Measurements from ENCODE around the gene SYN1.
A peak's percentile ranks its signal among the peaks of the same experiment; 100 is the strongest.

Gene SYN1

GRCh38 chrX:47571215-47571614 is 48.4 kb downstream of the SYN1 start:
- DNase-seq = no peak

GRCh38 chrX:47570794-47571193 is 48.9 kb downstream of the SYN1 start:
- DNase-seq = no peak

GRCh38 chrX:47568656-47569295 is 50.9 kb downstream of the SYN1 start:
- DNase-seq = no peak

DNA sequence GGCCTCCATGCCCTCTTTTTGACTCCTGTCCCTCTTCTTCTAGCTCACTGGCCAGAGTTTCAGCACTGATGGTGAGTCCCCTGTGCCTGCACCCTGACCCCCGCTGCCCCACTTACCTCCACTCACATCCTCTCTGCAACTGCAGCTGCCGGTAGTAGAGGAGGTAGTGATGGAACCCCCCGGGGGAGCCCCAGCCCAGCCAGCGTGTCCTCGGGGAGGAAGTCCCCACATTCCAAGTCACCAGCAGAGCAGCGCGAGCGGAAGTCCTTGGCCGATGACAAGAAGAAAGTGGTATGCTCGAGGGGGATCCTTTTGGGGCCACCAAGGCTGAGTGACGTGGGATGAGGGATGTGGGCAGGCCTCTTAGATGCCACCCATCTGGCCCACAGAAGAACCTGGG is 52.8 kb downstream of the SYN1 start:
- DNase-seq = no peak

DNA sequence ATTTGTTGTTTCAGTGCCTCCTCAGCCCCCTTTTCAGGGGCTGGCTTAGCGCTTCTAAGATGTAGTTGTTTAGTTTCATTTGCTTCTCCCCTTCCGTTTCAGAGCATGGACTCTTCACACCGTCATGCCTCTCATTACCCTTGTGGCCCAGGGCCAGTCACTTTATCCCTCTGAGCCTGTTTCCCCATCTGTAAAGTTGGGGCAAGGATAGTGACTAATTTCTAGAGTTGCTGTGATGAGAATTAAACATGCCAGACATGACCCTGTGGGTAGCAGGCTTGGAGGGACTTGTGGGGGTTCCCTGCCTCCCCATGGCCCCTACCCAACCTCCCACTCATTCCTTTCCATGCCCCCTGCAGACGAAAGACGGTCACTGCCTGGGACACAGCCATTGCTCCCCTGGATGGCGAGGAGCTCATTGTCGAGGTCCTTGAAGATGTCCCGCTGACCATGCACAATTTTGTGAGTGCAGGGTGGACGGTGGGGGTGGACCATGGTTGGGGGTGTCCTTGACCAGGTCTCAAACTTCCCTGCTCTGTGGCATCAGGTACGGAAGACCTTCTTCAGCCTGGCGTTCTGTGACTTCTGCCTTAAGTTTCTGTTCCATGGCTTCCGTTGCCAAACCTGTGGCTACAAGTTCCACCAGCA is 55.1 kb downstream of the SYN1 start:
- DNase-seq = no peak

DNA sequence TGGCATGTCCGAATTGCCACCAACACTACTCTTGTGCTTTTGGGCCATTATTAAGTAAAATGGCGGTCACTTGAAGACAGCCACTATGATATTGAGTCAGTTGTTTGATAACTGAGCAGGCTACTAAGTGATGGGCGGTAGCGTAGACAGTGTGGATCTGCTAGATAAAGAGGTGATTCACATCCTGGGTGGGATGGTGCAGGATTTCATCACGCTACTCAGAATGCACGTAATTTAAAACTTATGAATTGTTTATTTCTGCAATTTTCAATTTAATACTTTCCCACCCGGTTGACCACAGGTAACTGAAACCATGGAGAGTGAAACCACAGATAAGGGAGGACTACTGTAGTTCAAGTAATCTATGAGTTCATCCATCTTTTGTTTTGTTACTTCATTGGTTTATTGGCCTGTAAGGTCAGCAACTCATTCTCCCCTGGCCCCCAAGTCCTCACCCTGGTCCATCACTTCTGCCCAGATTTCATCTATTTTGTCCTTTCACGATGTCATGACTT is 55.8 kb downstream of the SYN1 start:
- peak; percentile 41 for DNase-seq

DNA sequence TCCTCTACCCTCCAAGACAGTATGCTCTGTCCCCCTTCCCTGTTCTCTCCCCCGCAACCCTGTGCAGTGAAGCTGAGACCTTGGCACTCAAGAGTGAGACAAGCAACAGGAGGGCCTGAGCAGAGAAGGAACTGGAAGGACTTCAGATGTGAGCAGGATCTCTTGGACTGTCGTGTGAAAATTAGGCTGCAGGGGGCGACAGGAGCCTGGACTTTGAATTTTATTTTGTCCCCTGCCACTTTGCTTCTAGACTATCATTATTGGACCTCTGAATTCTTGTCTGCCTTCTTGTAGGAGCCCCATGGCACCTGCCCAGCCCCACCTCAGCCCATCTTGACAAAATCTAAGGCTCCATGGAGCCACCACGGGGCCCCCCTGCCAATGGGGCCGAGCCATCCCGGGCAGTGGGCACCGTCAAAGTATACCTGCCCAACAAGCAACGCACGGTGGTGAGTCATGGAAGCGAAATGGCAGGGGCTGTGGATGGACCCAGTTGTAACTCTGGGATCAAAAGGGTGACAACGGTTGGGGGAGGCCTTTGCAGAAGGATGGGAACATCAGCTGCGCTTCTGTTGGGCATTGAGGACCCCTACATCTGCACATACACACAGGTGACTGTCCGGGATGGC is 56.9 kb downstream of the SYN1 start:
- DNase-seq = no peak

DNA sequence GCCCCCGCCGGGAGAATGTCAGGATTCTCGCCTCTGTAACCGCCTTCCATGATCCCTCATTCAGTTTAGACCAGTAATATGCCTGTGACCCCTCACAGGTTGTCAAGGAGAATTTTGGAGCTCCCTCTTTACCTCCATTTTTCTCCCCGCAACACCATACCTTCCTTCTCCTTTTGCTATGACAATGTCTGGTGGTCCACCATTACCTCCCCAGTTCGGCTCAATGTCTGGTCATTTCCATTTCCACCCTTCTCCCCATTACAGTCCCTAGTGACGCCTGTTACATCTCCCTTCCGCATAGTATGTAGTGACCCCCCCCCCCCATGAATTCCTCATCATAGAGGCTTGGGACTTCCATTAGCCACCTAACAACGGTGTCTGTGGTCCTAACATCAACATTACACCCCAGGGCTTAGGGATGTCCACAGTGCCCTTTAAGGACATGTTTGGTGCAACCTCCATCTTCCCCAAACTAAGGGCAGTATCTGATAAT is 58.0 kb downstream of the SYN1 start:
- no peak for DNase-seq

- DNase-seq = peak; percentile 93
Measured at GRCh38 chrX:47560934-47561658, 58.6 kb downstream of the SYN1 start, which contains the start of gene ARAF. Gene ARAF, plus strand, starts transcription at chrX:47561205. Its CDS starts 1,763 bp downstream, at chrX:47562968.

- DNase-seq = no peak
Measured at GRCh38 chrX:47560179-47560933, 59.3 kb downstream of the SYN1 start.

- no peak for DNase-seq
Measured at GRCh38 chrX:47558436-47558835, 61.2 kb downstream of the SYN1 start.

DNA sequence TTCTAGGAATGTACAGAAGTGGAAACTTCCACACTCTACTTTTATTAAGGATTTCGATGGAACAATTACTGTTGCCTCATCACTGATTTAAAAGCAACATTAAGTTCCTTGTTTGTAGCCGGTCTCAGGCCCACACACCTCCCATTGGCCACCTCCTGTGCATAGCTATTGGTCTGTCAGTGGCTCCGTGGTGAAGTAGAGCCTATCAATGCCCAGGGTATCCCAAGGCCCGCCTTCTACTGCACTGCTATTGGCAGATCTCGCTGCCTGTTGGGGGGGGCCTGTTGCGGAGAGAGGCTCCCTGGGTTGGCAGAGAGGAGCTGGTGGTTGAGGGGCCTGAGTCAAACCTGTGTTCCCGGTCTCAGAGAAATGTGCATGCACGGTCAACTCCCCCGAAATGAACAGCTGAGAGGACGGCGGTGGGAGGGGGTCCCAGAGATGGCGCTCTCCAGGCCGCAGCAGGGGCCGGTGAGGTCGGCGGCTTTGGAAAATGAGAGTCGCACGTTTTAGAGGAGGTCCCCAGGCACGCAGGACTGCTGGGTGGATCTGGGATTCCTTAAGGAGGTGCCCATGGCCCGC is 63.5 kb downstream of the SYN1 start:
- peak; percentile 89 for DNase-seq

- DNase-seq = no peak
Measured at GRCh38 chrX:47543496-47543895, 76.2 kb downstream of the SYN1 start.

DNA sequence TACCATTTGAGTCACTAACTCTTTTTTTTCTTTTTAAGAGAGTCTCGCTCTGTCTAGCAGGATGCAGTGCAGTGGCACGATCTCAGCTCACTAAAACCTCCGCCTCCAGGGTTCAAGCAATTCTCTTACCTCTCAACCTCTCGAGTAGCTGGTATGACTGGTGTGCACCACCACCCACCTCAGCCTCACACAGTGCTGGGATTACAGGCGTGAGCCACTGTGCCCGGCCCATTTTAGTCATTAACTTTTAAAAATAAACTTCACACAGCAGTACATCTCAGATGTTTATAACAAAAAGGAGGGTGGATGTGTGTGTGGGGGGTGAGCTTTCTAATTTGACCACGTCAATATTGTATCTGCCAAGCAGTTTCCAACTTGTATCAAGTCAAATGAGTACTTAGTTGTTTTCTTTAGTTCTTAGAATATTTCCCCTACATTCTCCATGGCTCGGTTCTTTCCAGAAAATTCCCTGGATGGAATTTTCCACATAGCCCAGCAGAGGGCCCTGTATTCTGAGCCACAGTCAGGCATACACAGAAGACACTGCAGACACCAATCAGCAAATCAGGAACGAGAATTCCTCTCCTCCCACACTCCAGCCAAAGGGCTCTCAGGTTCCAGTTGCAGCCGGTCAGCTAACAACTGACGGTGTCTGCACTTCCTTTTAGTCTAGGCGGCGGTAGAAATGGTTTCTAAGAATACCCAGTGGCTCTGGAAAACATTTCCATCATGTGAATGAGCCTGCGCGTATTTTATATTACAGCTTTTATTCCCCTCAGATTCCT is 78.7 kb downstream of the SYN1 start:
- DNase-seq = peak; percentile 87

GRCh38 chrX:47539860-47540259 is 79.8 kb downstream of the SYN1 start:
- no peak for DNase-seq

- no peak for DNase-seq
Measured at GRCh38 chrX:47530049-47530448, 89.6 kb downstream of the SYN1 start.

GRCh38 chrX:47529548-47529947 is 90.1 kb downstream of the SYN1 start:
- no peak for DNase-seq

DNA sequence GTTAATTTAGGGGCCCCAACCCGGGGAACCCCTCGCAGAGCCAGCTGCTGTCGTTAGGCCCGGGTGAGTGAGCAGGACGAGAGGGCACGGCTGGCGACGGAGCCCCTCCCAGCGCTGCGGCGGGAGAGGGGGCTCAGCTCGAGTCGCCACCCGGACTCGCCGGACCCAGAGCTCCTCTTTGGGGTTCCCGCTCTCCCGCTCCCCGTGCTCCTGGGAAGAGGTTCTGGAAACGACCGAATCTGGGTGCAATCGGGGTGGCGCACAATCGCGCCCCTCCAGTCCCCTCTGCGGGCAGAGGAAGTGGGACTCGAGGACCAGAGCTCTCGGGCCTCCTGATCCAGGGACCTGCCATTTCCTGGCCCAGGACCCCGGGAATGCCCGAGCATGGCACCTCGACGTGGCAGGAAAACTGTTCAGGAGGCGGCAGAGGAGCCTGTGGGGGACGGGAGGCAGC is 95.9 kb downstream of the SYN1 start:
- DNase-seq = no peak

DNA sequence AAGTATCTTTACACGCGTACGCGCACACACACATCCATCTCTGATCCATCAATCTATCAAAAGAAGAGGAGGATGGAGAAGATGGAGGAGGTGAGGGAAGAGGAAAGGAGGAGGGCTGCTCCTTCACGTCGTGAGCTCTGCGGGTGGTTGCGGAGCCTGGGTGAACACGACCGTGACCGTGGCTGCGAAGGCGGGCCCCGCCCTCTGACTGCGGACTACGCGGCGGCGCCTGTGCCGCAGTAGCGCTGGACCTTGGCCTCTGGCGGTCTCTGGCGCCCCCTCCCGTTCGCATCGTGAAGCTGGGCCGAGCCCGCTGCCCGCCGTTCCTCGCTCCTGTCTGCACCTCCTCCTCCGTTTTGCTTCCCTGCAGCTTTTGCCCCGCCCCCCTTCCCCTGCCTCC is 96.4 kb downstream of the SYN1 start:
- peak; percentile 66 for DNase-seq
